ENCODE results near the gene ITGB1.

DNA sequence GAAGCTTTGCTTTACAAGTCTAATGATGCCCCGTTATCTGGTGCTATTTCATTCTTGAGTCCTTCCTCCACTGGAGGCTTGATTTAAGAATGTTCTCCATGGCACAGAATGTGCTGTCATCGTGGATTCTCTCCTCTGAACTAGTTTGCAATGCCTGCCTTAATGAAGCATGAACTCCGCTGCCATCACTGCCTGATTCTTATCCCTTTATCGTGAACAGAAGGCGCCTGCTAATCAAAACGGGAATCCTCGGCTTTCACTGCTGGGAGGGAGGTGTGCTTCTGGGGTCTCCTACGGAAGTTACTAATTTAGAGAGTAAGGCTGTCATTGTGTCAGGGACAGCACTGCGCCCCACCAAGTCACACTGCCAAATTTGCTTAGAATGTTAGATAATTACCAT is 56.2 kb downstream of the ITGB1 start:
- TF ChIP-seq, protein P1, sequence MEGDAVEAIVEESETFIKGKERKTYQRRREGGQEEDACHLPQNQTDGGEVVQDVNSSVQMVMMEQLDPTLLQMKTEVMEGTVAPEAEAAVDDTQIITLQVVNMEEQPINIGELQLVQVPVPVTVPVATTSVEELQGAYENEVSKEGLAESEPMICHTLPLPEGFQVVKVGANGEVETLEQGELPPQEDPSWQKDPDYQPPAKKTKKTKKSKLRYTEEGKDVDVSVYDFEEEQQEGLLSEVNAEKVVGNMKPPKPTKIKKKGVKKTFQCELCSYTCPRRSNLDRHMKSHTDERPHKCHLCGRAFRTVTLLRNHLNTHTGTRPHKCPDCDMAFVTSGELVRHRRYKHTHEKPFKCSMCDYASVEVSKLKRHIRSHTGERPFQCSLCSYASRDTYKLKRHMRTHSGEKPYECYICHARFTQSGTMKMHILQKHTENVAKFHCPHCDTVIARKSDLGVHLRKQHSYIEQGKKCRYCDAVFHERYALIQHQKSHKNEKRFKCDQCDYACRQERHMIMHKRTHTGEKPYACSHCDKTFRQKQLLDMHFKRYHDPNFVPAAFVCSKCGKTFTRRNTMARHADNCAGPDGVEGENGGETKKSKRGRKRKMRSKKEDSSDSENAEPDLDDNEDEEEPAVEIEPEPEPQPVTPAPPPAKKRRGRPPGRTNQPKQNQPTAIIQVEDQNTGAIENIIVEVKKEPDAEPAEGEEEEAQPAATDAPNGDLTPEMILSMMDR (IDR thresholded peaks at IDR 0.05; ENCODE audit: low read length), result no peak
- no peak for TF ChIP-seq EZH2 (IDR thresholded peaks at IDR 0.05; ENCODE audit: borderline replicate concordance, low read length)

All from OCI-LY1 (cell line).